ENCODE results near the gene NPAS1. TPM values are rescaled to one million over a fixed set of nuclear protein-coding genes. Genes with fewer than 3 reads are reported as not detected.

The NPAS1 gene
- total and polyA plus RNA-seq, 2 of the 13 experiments (the other 11 are each of a cell fraction or from before 2014, with no cell fraction given), result 0.35 to 2.9 TPM

DNA sequence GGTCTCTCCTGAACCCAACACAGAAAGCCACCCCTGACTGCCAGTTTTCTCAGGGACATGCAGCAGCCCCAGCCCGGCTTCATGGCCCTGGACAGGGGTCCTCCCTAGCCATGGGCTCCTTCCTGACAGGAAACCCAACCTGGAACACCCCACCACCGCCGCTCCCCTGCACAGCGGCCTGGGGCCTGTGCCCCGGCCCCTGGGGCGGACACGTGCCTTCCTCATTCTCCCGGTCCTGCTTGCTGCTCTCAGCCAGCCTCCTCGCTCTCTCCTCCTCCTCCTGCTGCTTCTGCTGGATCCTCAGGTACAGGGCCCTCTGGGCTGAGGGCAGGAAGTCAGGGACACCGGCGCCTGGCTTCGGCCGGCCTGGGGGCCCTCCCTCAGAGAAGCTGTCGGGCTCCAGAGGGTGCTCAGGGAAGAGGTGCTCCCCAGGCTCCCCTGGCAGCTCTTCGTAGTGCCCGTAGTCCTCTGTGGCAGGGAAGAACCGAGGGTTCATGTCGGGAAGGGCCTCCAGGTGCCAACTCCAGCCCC lies 49.3 kb downstream of the NPAS1 start:
- Histone ChIP-seq H3K27ac (ENCODE audit: extremely low read length, insufficient read depth, low read length) (no peak overlapping the region), H4K20me1 (ENCODE audit: insufficient read depth, low read length) (no peaks in the 10 kb centered on the region), H3K36me3 (replicated peaks in 1 of 2; ENCODE audit: control insufficient read depth in 1 of 2, insufficient read depth in 2 of 2, low read length in 2 of 2) (peaks cover 43 to 68% of the 10 kb centered on the region in 2 experiments), H3K4me3 (replicated peaks in 1 of 3; ENCODE audit: insufficient read depth in 1 of 3, low read depth in 2 of 3, low read length in 3 of 3) (no peak overlapping the region), H3K79me2 (ENCODE audit: insufficient read depth, low read length) (no peaks in the 10 kb centered on the region), H3K27me3 (ENCODE audit: control insufficient read depth in 1 of 2, insufficient read depth in 2 of 2, low read length in 2 of 2) (no peaks in the 10 kb centered on the region; a peak in 1 of 5 replicates), H3K4me2 (ENCODE audit: low read depth, low read length) (no peak overlapping the region), H2AFZ (ENCODE audit: low read length) (no peak overlapping the region), H3K9me3 (ENCODE audit: low read length) (no peaks in the 10 kb centered on the region), H3K4me1 (ENCODE audit: insufficient read depth, low read length) (no peaks in the 10 kb centered on the region), H3K9ac (ENCODE audit: insufficient read depth, low read depth, low read length) (no peak overlapping the region)
- ATAC-seq (no peak), DNase-seq (ENCODE audit: low spot score) (no peak), FAIRE-seq (no peak)
- TF ChIP-seq, protein P1, sequence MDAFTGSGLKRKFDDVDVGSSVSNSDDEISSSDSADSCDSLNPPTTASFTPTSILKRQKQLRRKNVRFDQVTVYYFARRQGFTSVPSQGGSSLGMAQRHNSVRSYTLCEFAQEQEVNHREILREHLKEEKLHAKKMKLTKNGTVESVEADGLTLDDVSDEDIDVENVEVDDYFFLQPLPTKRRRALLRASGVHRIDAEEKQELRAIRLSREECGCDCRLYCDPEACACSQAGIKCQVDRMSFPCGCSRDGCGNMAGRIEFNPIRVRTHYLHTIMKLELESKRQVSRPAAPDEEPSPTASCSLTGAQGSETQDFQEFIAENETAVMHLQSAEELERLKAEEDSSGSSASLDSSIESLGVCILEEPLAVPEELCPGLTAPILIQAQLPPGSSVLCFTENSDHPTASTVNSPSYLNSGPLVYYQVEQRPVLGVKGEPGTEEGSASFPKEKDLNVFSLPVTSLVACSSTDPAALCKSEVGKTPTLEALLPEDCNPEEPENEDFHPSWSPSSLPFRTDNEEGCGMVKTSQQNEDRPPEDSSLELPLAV (CRISPR knock-in tag; conservative IDR thresholded peaks at IDR 0.05; ENCODE audit: low read depth), result no peak
- TF ChIP-seq RFX5 (IDR thresholded peaks at IDR 0.05; ENCODE audit: low read depth, low read length), result no peak
- TF ChIP-seq AGO2 (optimal IDR thresholded peaks at IDR 0.05; ENCODE audit: low read depth, low read length), result peak; percentile 62
- ChIA-PET CTCF (ENCODE audit: low intra/inter-chr PET ratio, low total read pairs) (no interaction called here), POLR2A (no interaction called here)
- BruUV-seq (replicated peaks), result no TSS peak
- WGBS (ENCODE audit: low lambda C conversion rate), result 98% methylated on average over 15 of the region's 18 CpGs
- intact Hi-C loops (cut with micrococcal nuclease; ENCODE audit: unreplicated experiment), result no loop called here
- in situ Hi-C loops (cut with HindIII; ENCODE audit: extremely low pct_ligation_motif_present, low pct_unique_long_range_greater_than_20kb), result no loop called here

DNA sequence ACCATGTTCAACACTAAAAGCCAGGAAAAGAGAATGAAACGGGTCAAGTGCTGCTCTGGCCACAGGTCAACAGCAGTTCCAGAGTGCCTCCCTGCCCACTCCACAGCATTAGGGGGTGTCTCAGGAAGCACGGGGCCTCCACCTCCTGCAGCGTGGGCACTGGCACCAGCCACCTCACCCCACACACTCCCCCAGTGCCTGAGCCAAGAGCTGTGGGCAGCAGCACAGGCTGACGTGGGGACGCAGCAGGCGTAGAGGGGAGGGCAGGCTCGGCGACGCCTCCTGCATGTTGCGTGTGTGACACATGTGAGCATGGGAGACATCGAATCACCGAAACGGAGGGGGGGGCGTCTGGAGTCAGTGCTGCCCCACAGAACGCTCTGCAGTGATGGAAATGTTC lies 50.2 kb downstream of the NPAS1 start:
- POLR2A ChIA-PET, result no interaction called here
- FAIRE-seq, result no peak
- WGBS (ENCODE audit: low lambda C conversion rate), result 97% methylated on average over 15 of the region's 15 CpGs

More for the DNA sequence above, 50.2 kb downstream of the NPAS1 start:
- DNase-seq (ENCODE audit: low spot score) (no peak), ATAC-seq (no peak)
- no peak overlapping the region for H3K27ac ChIP-seq (ENCODE audit: extremely low read length, insufficient read depth, low read length)
- no peak overlapping the region for H2AFZ ChIP-seq (ENCODE audit: low read length)
- no TSS peak for BruUV-seq (replicated peaks)
- in situ Hi-C loops (cut with HindIII; ENCODE audit: extremely low pct_ligation_motif_present, low pct_unique_long_range_greater_than_20kb) (no loop called here), intact Hi-C loops (cut with micrococcal nuclease; ENCODE audit: unreplicated experiment) (no loop called here)
- H3K9me3 ChIP-seq (ENCODE audit: low read length), result no peaks in the 10 kb centered on the region
- no peak overlapping the region for H3K9ac ChIP-seq (ENCODE audit: insufficient read depth, low read depth, low read length)
- H3K36me3 ChIP-seq (replicated peaks in 1 of 2; ENCODE audit: control insufficient read depth in 1 of 2, insufficient read depth in 2 of 2, low read length in 2 of 2), result peaks cover 42 to 76% of the 10 kb centered on the region in 2 experiments
- no peaks in the 10 kb centered on the region for H4K20me1 ChIP-seq (ENCODE audit: insufficient read depth, low read length)
- TF ChIP-seq, protein P2, sequence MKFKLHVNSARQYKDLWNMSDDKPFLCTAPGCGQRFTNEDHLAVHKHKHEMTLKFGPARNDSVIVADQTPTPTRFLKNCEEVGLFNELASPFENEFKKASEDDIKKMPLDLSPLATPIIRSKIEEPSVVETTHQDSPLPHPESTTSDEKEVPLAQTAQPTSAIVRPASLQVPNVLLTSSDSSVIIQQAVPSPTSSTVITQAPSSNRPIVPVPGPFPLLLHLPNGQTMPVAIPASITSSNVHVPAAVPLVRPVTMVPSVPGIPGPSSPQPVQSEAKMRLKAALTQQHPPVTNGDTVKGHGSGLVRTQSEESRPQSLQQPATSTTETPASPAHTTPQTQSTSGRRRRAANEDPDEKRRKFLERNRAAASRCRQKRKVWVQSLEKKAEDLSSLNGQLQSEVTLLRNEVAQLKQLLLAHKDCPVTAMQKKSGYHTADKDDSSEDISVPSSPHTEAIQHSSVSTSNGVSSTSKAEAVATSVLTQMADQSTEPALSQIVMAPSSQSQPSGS (CRISPR knock-in tag; IDR thresholded peaks at IDR 0.05), result no peak
- TF ChIP-seq TAF15 (IDR thresholded peaks at IDR 0.05; ENCODE audit: low read depth, low read length, poor library complexity, severe bottlenecking), result peak; percentile 38
- H3K4me3 ChIP-seq (replicated peaks in 1 of 3; ENCODE audit: insufficient read depth in 1 of 3, low read depth in 2 of 3, low read length in 3 of 3), result no peak overlapping the region
- H3K4me1 ChIP-seq (ENCODE audit: insufficient read depth, low read length), result no peaks in the 10 kb centered on the region
- H3K4me2 ChIP-seq (ENCODE audit: low read depth, low read length), result no peak overlapping the region
- CTCF ChIA-PET (ENCODE audit: low intra/inter-chr PET ratio, low total read pairs), result no interaction called here
- no peaks in the 10 kb centered on the region for H3K79me2 ChIP-seq (ENCODE audit: insufficient read depth, low read length)
- H3K27me3 ChIP-seq (ENCODE audit: control insufficient read depth in 1 of 2, insufficient read depth in 2 of 2, low read length in 2 of 2), result no peaks in the 10 kb centered on the region; a peak in 1 of 5 replicates
